GM19455 (cell line): ENCODE results near the gene PKP3.
"Not testable (repeated sequence)": the region's sequence is repeated elsewhere in the genome, so short reads cannot be mapped to it uniquely, and the experiment has no call there.

Source experiments
- ATAC-seq: cut with Tn5 transposase; IDR thresholded peaks from one replicate; pipeline ENCODE4 v1.9.1; 2021; ENCODE audit not compliant: unreplicated experiment

The PKP3 gene

GRCh38 chr11:394034-394857, at the start of gene PKP3:
Gene PKP3 (plus strand): TSS chr11:394209. CDS start chr11:394293, 84 bp downstream.
- ATAC-seq: no peak

GRCh38 chr11:344836-345578, 49.0 kb upstream of the PKP3 start:
- no peak for ATAC-seq

GRCh38 chr11:346529-346928, 47.5 kb upstream of the PKP3 start:
- no peak for ATAC-seq

GRCh38 chr11:349270-349954, 44.6 kb upstream of the PKP3 start:
- not testable (repeated sequence) for ATAC-seq

- not testable (repeated sequence) for ATAC-seq
Measured at GRCh38 chr11:350033-350722, 43.8 kb upstream of the PKP3 start.

GRCh38 chr11:350723-351255, 43.2 kb upstream of the PKP3 start:
- no peak for ATAC-seq

- ATAC-seq: no peak
Measured at GRCh38 chr11:351411-351810, 42.6 kb upstream of the PKP3 start.

GRCh38 chr11:352456-353031, 41.5 kb upstream of the PKP3 start:
- ATAC-seq: no peak

- ATAC-seq: no peak
Measured at GRCh38 chr11:353179-353873, 40.7 kb upstream of the PKP3 start.

GRCh38 chr11:355581-356458, 38.2 kb upstream of the PKP3 start:
- no peak for ATAC-seq

GRCh38 chr11:356610-357009, 37.4 kb upstream of the PKP3 start:
- no peak for ATAC-seq

GRCh38 chr11:357582-357981, 36.4 kb upstream of the PKP3 start:
- ATAC-seq: no peak

GRCh38 chr11:358129-358800, 35.7 kb upstream of the PKP3 start:
- no peak for ATAC-seq

GRCh38 chr11:359181-359714, 34.8 kb upstream of the PKP3 start:
- no peak for ATAC-seq

- no peak for ATAC-seq
Measured at GRCh38 chr11:360326-361280, 33.4 kb upstream of the PKP3 start.

- no peak for ATAC-seq
Measured at GRCh38 chr11:362642-363442, 31.2 kb upstream of the PKP3 start.
